OCI-LY1 (cell line): ENCODE data around the gene SNRPD1.

ENCODE experiments used
- H2AFZ ChIP-seq: fragments of 200-600 bp; sonication (generic), shearing (Covaris generic); 2 replicates; pipeline ENCODE4 v1.6.0; 2014; ENCODE audit warnings: antibody characterized with exemption, mild to moderate bottlenecking, low read length
- H3F3A ChIP-seq: fragments of 200-600 bp; sonication (generic), shearing (Covaris generic); 2 replicates; pipeline ENCODE4 v1.6.0; 2014; ENCODE audit warnings: mild to moderate bottlenecking, antibody characterized with exemption, low read length, moderate library complexity; ENCODE audit not compliant: insufficient read depth
- H3K27ac ChIP-seq: fragments of 200-600 bp; sonication (generic); 2 replicates; pipeline ENCODE4 v1.5.1; 2014; ENCODE audit warnings: low read length, mixed run types, mild to moderate bottlenecking, low read depth; ENCODE audit not compliant: poor library complexity, severe bottlenecking
- H3K27me3 ChIP-seq: fragments of 200-600 bp; sonication (generic); 2 replicates; pipeline ENCODE4 v1.6.0; 2014; ENCODE audit warnings: antibody characterized with exemption, mild to moderate bottlenecking, low read length, moderate library complexity; ENCODE audit not compliant: insufficient read depth
- H3K36me3 ChIP-seq: fragments of 200-600 bp; sonication (generic); 2 replicates; pipeline ENCODE4 v1.6.1; 2014; ENCODE audit warnings: mild to moderate bottlenecking, antibody characterized with exemption, low read length, moderate library complexity, mixed read lengths; ENCODE audit not compliant: insufficient read depth
- H3K4me1 ChIP-seq: fragments of 200-600 bp; sonication (generic); 2 replicates; pipeline ENCODE4 v1.5.1; 2014; ENCODE audit warnings: mild to moderate bottlenecking, low read length, moderate library complexity; ENCODE audit not compliant: insufficient read depth, severe bottlenecking
- H3K4me2 ChIP-seq: fragments of 200-600 bp; sonication (generic), shearing (Covaris generic); 2 replicates; pipeline ENCODE4 v1.6.1; 2014; ENCODE audit warnings: low read length
- H3K4me3 ChIP-seq: fragments of 200-600 bp; sonication (generic); 2 replicates; pipeline ENCODE4 v1.5.1; 2014; ENCODE audit warnings: low read length, low read depth, mild to moderate bottlenecking, mixed read lengths; ENCODE audit not compliant: poor library complexity, severe bottlenecking
- H3K79me2 ChIP-seq: fragments of 200-600 bp; shearing (Covaris generic); 2 replicates; pipeline ENCODE4 v1.6.1; 2016; ENCODE audit warnings: mixed run types, low read length, mixed read lengths; ENCODE audit not compliant: insufficient read depth
- H3K9ac ChIP-seq: fragments of 200-600 bp; sonication (generic), shearing (Covaris generic); 2 replicates; pipeline ENCODE4 v1.6.1; 2014; ENCODE audit warnings: mild to moderate bottlenecking, low read length, mixed read lengths
- H3K9me2 ChIP-seq: fragments of 200-600 bp; sonication (generic), shearing (Covaris generic); 2 replicates; pipeline ENCODE4 v1.6.1; 2014; ENCODE audit warnings: low read depth, mild to moderate bottlenecking, low read length, mixed read lengths
- H3K9me3 ChIP-seq: fragments of 200-600 bp; shearing (Covaris generic); 2 replicates; pipeline ENCODE4 v1.6.1; 2014; ENCODE audit warnings: low read length, mixed read lengths
- H4K20me1 ChIP-seq: fragments of 200-600 bp; sonication (generic), shearing (Covaris generic); 2 replicates; pipeline ENCODE4 v1.6.0; 2016; ENCODE audit warnings: mild to moderate bottlenecking, low read length; ENCODE audit not compliant: insufficient read depth
- EZH2 ChIP-seq: fragments of 200-600 bp; sonication (generic), shearing (Covaris generic); IDR thresholded peaks from 2 replicates; pipeline ENCODE4 v1.8.0; 2017; ENCODE audit warnings: borderline replicate concordance, mixed run types, mild to moderate bottlenecking, antibody characterized with exemption, low read length, moderate library complexity, mixed read lengths
- TF ChIP-seq, protein P1 (sequence below): fragments of 200-600 bp; sonication (generic), shearing (Covaris generic); IDR thresholded peaks from 2 replicates; pipeline ENCODE4 v1.5.1; 2017; ENCODE audit warnings: mild to moderate bottlenecking, antibody characterized with exemption, low read length, moderate library complexity, mixed read lengths

SNRPD1 gene

DNA sequence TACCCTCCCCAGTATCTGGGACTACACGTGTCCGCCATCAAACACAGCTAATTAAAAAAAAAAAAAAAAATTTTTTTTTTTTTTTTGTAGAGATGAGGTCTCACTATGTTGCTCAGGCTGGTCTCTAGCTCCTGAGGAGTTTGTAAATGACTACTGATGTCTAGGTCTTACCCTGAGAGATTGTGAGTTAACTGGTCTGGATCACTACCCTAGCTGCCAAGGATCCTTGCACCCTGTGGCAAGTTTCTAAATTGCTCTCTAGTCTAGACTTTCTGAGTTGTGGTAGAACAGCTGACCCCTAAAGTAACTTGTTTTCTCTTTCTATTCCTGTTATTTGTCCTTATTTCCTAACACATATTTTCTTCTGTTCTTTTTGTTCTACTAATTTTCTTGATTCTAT, 48.0 kb downstream of the SNRPD1 start:
- H3K36me3 ChIP-seq: peaks cover 76% of the 10 kb centered on the region
- no peak overlapping the region for H3K9ac ChIP-seq
- no peaks in the 10 kb centered on the region for H4K20me1 ChIP-seq
- TF ChIP-seq EZH2: no peak
- TF ChIP-seq, protein P1, sequence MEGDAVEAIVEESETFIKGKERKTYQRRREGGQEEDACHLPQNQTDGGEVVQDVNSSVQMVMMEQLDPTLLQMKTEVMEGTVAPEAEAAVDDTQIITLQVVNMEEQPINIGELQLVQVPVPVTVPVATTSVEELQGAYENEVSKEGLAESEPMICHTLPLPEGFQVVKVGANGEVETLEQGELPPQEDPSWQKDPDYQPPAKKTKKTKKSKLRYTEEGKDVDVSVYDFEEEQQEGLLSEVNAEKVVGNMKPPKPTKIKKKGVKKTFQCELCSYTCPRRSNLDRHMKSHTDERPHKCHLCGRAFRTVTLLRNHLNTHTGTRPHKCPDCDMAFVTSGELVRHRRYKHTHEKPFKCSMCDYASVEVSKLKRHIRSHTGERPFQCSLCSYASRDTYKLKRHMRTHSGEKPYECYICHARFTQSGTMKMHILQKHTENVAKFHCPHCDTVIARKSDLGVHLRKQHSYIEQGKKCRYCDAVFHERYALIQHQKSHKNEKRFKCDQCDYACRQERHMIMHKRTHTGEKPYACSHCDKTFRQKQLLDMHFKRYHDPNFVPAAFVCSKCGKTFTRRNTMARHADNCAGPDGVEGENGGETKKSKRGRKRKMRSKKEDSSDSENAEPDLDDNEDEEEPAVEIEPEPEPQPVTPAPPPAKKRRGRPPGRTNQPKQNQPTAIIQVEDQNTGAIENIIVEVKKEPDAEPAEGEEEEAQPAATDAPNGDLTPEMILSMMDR: no peak
- H3F3A ChIP-seq: no peaks in the 10 kb centered on the region
- H3K27ac ChIP-seq: no peak overlapping the region
- H3K4me1 ChIP-seq: no peaks in the 10 kb centered on the region
- H3K27me3 ChIP-seq: no peaks in the 10 kb centered on the region
- H3K4me3 ChIP-seq: no peak overlapping the region
- no peaks in the 10 kb centered on the region for H3K9me2 ChIP-seq
- no peaks in the 10 kb centered on the region for H3K79me2 ChIP-seq
- H2AFZ ChIP-seq: no peak overlapping the region
- no peaks in the 10 kb centered on the region for H3K9me3 ChIP-seq
- H3K4me2 ChIP-seq: no peak overlapping the region

DNA sequence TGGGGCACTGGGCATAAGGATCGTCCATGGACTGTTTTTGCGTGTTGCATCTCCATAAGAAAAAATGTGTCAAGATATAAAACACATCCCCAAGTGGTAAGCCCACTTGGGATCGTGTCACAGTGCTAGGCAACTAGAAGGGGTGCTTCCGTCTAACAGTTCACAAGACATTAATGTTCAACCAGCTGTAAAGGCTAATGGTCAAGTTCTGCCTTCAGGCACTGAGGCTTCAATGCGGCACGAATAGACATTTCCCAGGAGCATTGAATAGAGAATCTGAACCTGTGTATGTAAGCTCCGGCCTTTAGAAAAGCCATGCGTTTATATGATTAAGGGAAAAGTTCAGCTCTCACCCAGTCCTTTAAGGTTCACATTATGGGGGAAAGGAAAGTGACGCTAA, 50.5 kb downstream of the SNRPD1 start:
- Histone ChIP-seq H3K4me1 (no peaks in the 10 kb centered on the region), H3K4me2 (no peak overlapping the region), H3K9me2 (no peaks in the 10 kb centered on the region), H3K27me3 (no peaks in the 10 kb centered on the region), H3K79me2 (no peaks in the 10 kb centered on the region), H4K20me1 (no peaks in the 10 kb centered on the region), H2AFZ (no peak overlapping the region), H3K4me3 (no peak overlapping the region), H3K9ac (no peak overlapping the region), H3K9me3 (no peaks in the 10 kb centered on the region), H3K36me3 (peaks cover 63% of the 10 kb centered on the region), H3K27ac (no peak overlapping the region), H3F3A (no peaks in the 10 kb centered on the region)
- no peak for TF ChIP-seq EZH2
- TF ChIP-seq, protein P1: no peak

DNA sequence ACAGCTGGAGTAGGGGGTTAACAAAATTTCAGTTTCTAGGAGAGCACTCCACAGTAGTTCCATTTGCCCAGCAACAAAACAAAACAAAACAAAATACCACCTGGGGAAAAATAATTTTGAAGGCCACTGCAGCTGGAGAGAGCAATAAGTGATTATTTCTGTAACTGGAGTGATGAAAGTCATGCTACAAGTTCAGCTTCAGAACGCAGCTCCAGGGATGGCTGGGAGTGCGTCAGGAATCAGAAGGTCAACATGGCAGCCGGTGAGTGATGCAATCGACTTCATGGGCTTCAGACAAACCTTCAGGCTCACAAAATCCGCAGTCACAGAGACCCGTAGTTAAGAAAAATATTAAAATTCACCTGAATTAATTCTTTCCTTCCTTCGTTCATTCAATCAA, 51.5 kb downstream of the SNRPD1 start:
- no peak overlapping the region for H3K4me2 ChIP-seq
- H2AFZ ChIP-seq: no peak overlapping the region
- no peak overlapping the region for H3K9ac ChIP-seq
- no peaks in the 10 kb centered on the region for H3K4me1 ChIP-seq
- H4K20me1 ChIP-seq: no peaks in the 10 kb centered on the region
- no peaks in the 10 kb centered on the region for H3K79me2 ChIP-seq
- no peaks in the 10 kb centered on the region for H3F3A ChIP-seq
- TF ChIP-seq EZH2: no peak
- TF ChIP-seq, protein P1: no peak
- H3K27me3 ChIP-seq: no peaks in the 10 kb centered on the region
- no peak overlapping the region for H3K27ac ChIP-seq
- peaks cover 57% of the 10 kb centered on the region for H3K36me3 ChIP-seq
- H3K4me3 ChIP-seq: no peak overlapping the region
- no peaks in the 10 kb centered on the region for H3K9me3 ChIP-seq
- H3K9me2 ChIP-seq: no peaks in the 10 kb centered on the region
